GM12865 (cell line): ENCODE data around the gene PWWP2B.

ENCODE experiments used
- DNase-seq: peaks from one replicate; pipeline ENCODE4 v3.0.0; 2010; ENCODE audit warnings: low read depth
- H3K4me3 ChIP-seq: 2 replicates; pipeline ENCODE4 v1.5.1; 2011; ENCODE audit warnings: mild to moderate bottlenecking, low read depth, low read length, control low read depth
- TF ChIP-seq, protein P1 (sequence below): IDR thresholded peaks from 2 replicates; pipeline ENCODE4 v1.5.1; 2011; ENCODE audit warnings: low read length, control low read depth, low read depth, inconsistent platforms; ENCODE audit not compliant: insufficient read depth; ENCODE audit errors: missing control alignments

PWWP2B gene

DNA sequence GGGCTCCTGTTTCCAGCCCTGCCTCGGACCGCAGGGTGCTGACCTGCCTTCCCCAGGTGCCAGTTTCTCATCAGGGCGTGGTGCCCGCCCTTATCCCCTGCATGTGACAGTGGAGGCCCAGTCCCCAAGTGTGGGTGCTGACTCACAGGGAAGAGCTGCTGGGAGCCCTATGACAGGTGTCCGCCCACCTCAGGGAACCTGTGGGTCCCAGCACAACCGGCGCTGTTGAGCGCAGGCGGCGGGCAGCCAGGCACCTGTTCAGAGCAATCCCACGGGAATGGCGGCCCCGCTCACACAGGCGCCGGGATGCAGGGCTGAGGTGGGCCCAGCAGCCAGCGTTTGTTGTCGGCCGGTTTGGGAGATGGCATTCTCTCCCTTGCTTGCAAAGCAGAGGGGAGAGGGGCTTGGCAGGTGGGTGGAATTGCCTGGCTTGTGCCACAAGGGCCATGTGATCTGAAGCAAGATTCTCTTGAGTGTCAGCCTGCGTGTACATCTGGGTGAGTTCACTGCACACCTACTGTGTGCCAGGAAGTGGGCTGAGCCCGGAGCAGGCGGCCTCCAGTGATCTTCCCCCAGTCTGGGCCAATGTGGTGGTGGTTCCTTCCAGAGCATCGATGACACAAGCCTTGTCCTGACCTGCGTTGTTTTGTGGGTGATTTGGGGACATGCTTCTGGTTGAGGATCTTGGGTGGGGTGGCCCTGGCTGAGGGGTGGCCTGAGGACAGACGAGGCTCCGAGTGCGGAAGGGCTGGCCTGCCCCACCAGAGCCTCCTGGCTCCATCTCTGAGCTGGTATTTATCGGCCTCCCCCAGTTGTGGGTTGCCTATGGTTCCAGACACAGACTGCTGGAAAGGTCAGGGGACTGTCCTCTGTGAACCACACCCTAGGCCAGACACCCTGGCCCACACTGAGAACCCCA lies 2.4 kb downstream of the PWWP2B start:
- TF ChIP-seq, protein P1, sequence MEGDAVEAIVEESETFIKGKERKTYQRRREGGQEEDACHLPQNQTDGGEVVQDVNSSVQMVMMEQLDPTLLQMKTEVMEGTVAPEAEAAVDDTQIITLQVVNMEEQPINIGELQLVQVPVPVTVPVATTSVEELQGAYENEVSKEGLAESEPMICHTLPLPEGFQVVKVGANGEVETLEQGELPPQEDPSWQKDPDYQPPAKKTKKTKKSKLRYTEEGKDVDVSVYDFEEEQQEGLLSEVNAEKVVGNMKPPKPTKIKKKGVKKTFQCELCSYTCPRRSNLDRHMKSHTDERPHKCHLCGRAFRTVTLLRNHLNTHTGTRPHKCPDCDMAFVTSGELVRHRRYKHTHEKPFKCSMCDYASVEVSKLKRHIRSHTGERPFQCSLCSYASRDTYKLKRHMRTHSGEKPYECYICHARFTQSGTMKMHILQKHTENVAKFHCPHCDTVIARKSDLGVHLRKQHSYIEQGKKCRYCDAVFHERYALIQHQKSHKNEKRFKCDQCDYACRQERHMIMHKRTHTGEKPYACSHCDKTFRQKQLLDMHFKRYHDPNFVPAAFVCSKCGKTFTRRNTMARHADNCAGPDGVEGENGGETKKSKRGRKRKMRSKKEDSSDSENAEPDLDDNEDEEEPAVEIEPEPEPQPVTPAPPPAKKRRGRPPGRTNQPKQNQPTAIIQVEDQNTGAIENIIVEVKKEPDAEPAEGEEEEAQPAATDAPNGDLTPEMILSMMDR, result no peak

DNA sequence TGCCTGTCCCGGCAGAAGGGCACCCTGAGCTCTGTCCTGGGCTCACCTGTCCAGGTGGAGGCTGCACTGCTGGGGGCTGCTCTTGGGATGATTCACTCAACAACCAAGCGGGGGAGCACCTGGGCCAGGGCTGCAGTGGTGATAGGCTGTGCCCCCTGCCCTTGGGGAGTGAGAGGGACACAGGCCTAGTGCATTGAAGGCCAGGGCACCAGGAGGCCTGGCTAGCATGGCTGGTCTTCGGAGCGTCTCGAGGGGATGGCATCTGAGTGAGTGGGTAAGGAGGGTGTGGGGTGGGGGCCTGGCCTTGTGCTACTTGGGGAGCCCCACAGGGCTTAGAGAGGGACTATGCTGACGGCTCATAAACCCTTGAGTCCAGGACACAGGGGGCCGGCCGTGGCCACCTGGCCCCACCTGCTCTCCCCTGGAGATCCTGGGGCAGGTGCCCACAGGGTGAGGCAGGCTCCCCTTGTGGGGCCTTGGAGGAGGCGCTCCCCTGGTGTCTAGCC lies 3.1 kb downstream of the PWWP2B start:
- TF ChIP-seq, protein P1, result no peak
- H3K4me3 ChIP-seq, result no peak overlapping the region
- DNase-seq, result no peak

More for the DNA sequence above, 2.4 kb downstream of the PWWP2B start:
- H3K4me3 ChIP-seq, result no peak overlapping the region
- no peak for DNase-seq

DNA sequence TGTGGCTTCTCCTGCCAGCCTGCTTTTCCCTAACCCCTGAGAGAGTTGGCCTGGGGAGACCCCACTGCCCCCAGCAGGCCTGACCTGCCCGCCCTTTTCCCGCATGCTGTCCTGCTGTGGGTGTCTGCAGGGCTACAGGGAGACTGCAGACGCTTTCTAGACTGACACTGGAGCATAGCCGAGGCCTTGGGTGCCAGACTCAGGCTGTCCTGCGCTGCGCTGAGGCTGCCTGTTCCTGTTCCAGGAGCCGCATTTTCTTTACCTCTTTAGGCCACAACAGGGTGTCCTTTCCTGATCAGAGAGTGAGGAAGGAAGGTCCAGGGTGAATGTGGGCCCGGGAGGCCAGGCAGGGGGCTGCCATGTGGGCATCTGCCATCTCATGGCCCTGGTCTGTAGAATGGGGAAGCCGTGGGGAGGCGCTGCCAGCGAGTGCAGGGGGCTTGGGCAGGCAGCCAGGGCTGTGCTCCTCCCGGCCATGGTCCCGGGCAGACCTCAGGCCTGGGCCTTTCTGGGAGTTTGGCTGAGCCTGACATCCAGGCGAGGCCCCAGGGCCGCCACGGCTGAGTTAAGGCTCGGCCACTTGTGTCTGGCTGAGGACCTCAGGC lies 3.6 kb downstream of the PWWP2B start:
- DNase-seq, result no peak
- no peak overlapping the region for H3K4me3 ChIP-seq
- TF ChIP-seq, protein P1, result no peak

DNA sequence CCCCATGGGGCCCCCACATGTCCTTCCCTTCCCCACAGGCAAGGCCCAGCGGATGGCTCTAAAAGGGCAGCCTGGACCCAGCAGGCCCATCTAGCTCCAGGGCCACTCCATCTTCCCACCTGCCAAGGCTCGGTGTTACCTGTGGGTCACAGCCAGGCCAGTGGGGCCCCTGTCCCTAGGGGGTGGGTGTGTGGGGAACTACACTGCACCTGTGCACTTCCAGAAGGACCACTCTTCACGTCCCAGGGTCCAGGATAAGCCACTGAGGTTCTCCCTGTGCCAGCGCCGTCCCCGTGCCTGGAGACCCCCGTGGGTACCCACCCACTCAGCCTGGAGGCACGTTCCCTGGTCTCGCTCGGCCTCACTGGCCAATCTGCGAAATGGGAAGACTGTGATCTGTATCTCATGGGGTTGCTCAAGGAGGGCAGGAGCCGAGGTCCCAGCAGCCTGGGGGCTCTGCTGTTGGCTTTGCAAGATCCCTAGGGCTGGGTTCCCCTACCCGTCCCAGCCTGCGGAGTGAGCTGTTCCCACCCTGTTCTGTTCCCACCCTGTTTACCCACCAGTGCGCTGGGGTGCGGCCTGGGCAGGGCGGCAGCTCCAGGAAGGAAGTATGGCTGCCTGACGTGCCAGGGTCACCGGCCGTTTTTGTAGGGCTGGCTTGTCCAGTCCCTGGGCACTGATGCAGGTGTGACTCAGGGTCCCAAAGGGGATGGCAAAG lies 4.6 kb downstream of the PWWP2B start:
- no peak for DNase-seq
- TF ChIP-seq, protein P1, result no peak
- H3K4me3 ChIP-seq, result no peak overlapping the region

DNA sequence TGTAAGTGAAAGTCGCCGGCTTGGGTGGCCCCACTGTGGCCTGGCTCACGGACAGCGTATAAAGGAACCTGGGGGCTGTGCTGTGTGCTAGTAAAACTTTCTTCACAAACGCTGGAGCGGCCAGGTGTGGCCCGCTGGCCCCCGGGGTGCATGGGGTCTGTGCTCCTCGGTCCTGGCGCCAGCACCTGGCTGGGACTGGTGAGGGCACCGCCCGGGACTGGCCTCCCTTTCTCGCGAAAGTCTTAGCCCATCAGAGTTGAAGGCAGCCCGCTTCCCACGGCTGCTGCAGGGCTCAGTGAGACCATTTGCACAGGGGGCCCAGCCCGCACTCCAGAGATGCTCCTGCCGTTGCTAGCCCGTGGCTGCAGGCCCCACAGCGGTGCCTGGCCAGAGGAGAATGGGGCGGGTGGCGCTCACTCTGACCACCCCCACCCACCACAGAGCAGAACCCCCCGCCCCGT lies 5.8 kb downstream of the PWWP2B start:
- H3K4me3 ChIP-seq, result no peak overlapping the region
- no peak for DNase-seq
- TF ChIP-seq, protein P1, result no peak

GRCh38 chr10:132403511-132404168 lies 6.6 kb downstream of the PWWP2B start:
- no peak overlapping the region for H3K4me3 ChIP-seq
- TF ChIP-seq, protein P1, result no peak
- DNase-seq, result no peak
